Measurements from ENCODE around the gene TMEM44.
"Not testable (repeated sequence)": the region's sequence is repeated elsewhere in the genome, so short reads cannot be mapped to it uniquely, and the experiment has no call there.

TMEM44 gene

DNA sequence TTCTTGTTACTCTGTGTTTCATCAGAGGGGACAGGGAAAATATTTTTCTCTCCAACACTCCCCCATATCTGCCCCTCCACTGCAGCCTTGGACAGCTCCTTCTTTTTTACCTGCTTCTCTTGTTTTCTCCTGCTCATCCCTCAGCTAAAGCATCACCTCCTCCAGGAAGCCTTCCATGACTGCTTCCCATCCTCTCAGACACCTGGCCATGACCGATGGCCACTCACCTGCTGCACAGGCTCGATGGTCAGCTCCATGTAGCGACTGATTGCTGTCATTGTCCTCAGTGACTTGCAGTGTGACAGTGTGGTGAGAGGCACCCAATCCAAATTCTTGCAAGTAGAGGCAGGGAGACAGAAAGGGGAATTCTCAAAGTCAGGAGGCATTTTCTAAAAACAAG lies 22.5 kb downstream of the TMEM44 start:
- no peak for DNase-seq (ENCODE audit: low read depth, low spot score)

DNA sequence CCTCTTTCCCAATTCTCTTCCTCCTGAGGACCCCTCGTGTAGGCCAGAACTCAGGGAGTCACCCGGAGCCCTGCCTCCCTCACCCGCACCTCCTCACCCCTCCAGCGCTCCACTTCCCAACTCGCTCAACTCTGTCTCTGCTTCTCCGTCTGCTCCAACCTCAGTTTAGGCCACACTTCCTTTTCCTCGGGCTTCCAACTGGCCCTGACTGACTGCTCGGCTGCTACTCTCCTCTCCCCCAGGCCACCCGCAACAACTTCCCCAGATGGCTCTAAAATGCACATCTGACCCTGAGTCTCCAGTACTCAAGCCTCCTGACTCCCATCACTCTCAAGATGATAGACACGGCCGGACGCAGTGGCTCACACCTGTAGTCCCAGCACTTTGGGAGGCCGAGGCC lies 23.6 kb downstream of the TMEM44 start:
- no peak for DNase-seq (ENCODE audit: low read depth, low spot score)

DNA sequence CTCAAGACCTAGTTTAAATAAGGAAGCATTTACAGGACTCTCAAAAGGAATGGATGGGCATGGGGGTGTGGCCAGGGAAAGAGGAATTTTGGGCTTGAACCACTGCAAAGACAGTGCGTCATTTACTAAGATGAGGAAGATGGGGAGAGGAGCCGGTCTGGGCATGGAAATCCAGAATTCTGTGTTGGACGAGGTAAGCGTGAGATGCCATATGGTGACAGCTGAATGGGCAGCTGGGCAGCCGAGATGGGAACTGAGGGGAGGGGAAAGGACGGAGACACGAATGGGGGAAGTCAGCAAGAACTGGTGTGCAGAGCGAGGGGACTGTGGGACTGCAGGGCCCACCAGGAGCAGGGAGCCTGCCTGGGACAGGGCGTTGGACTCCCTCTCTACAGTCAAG lies 24.2 kb downstream of the TMEM44 start:
- no peak for DNase-seq (ENCODE audit: low read depth, low spot score)

DNA sequence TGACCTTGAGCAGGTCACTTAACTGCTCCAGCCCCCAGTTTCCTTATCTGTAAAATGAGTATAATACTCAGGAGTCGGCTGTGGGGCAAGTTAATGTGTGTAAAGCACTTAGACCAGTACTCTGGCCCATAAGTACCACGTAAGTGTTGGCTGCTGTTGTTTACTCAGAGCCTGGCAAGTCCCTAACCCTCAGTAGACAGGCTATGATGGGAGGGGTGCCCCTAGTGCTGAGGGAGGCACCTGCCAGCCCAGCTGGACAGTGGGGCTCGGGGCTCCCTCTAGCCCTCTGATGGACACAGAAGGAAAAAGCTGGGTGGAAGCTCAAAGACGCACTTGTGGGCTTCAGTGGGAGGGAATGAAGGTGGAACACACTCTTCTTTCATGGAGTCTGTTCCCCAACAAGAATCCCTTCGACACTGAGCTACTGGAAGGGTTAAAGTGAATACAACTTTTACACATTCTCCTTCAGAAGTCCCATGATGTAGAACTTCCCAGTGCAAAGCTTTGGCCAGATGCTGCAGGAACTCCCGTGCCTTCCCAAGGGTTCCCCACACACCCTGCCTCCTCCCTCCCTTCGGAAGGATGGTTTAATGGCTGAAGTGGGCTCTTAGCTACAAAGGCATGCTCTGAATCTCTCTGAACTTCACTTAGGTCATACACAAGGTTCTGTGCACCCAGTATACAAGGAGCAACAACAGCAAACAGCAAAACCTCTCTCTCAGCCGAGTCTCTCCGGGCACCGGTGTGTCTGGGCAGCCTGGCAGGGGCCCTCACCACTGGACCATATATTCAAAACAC lies 25.4 kb downstream of the TMEM44 start:
- DNase-seq (ENCODE audit: low read depth, low spot score): no peak

DNA sequence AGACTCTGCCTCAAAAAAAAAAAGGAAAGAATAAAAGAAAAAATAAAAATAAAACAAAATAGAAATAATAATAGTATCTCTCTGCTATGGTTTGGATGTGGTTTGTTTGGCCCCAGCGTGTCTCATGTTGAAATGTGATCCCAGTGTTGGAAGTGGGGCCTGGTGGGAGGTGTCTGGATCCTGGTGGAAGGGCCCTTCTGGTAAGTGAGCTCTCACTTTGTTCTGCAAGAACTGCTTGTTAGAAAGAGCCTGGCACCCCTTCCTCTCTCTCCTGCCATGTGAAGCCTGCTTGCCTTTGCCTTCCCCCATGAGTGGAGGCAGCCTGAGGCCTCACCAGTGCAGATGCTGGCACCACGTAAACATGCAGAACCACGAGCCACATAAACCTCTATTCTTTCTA lies 26.3 kb downstream of the TMEM44 start:
- no peak for DNase-seq (ENCODE audit: low read depth, low spot score)

DNA sequence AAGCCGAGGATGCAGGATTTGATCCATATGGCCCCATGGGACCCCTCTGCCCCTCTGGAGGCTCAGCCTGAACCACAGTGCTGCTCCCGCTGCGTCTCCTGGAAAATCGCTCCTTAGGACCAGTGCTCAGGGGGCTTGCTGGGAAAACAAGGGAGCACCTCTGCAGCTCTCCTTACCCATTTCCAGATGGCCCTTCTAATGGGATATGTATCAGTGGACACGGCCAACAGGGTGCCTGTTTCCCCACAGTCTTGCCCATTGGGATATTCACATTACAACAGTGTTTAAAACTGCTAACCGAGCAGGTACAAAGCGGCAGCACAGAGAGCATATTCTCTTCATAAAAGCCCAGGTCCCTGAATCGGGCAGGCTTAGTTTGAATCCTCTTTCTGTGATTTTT lies 27.1 kb downstream of the TMEM44 start:
- no peak for DNase-seq (ENCODE audit: low read depth, low spot score)

DNA sequence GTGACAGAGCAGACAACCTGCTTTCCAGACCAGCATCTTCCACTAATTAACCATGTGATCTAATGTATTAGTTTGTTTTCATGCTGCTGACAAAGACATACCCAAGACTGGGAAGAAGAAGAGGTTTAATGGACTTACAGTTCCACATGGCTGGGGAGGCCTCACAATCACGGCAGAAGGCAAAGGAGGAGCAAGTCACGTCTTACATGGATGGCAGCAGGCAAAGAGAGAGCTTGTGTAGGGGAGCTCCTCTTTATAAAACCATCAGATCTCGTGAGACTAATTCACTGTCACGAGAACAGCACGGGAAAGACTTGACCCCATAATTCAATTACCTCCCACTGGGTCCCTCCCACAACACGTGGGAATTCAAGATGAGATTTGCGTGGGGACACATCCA lies 27.9 kb downstream of the TMEM44 start:
- not testable (repeated sequence) for DNase-seq (ENCODE audit: low read depth, low spot score)

DNA sequence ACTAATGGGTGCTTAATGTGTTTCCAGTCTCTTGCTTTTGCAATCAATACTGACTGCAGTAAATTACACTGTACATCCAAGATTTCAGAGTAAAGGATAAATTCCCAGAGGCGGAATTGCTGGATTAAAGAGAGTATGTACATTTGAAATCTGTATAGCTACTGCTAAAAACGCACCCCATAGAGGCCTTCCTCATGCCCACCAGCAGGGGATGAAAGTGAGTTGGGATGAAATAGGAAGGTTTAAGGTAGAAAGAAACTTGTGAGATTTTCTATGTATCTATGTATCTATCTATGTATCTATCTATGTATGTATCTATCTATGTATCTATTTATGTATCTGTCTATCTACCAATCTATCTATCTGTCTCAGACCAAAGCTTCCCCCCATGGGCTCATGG lies 28.4 kb downstream of the TMEM44 start:
- no peak for DNase-seq (ENCODE audit: low read depth, low spot score)

DNA sequence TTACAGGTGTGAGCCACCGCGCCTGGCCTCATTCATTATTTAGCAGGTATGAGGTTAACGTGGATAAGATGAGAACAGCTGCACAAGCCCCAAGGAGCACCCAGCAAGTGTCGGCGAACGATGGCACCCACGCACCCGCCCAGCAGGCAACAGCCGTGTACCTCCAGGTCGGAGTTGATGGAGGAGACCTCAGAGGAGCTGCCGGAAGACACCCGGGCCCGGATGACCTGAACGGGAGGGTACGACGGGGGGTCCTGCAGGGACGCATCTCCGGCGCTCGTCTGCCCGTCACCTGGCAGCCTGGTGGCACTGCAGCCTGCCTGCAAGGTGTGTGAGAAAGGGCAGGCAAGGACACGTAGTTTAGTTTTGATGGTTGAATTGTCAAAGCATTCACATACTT lies 29.1 kb downstream of the TMEM44 start:
- no peak for DNase-seq (ENCODE audit: low read depth, low spot score)

DNA sequence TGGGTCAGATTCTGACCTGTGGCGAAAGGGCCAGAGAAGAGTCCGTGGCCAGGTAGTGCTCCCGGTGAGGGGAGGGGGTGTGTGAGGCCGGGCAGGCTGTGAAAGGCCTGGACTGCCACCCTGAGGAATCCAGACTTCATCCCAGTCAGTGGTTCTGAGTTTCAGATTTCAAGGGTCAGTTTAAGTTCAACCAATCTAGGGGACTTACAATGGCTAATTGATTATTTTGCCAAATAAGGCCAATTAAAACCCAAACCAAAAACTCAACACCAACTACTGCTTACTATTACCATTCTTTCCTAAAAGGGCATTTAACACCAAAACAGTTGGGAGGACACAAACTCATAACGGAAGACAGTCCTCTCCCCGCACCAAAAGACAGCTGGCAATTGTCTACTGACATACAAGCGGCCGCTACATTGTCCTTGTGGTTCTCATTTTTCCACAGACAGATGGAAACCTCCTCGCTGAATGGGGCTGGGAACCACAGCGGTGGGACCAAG lies 30.5 kb downstream of the TMEM44 start:
- no peak for DNase-seq (ENCODE audit: low read depth, low spot score)

DNA sequence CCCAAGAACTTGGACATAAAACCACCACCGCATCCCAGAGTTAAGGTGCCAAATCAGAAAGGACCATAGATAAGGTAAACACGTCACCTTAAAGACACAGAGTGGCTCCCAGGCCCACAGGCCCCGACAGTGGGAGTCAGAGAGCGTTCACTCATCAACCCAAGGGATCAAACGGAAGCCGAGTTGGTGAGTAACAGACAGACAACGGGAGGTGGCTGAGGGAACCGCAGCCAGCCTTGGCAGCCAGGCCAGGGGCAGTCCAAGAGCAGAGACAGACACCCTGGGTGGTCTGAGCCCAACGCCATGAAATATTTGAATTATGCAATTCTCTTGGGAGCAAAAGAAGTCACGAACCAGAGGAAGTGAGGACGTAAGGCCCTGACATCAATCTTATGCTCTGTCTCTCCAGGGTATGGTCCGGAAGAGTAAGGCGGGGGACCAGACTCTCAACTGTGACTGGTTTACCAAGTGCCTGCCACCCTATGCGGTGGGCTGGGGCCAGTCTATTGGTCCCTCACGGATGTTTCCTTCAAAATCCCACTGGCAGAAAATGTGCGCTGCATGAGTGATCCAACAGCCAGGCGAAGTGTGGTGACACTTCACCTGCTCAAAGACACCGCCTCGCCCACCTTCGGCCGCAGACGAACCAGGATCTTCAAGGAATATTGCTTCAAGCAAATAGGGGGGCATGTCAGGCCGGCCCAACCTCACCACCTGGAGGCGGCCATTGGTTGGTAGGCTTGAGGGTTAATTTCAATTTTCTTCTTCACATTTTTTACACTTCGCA lies 34.3 kb downstream of the TMEM44 start:
- peak; percentile 43 for DNase-seq (ENCODE audit: low read depth, low spot score)

DNA sequence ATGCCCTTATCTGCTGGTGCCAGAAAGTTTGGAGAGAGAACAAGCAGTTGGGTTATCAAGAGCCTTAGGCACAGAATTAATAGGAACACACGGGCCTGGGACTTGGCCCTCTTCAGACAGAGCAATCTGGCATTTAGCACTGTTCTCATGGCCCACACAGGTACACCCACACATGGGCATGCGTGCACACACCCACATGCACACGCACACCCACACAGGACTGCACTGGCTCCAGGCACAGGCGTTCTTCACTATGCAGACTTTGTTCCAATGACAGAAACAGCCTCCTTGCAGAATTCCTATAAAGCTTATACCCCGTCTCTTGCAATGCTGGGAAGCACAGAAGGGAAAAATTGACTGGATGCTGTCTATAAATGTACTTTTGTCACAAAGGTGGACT lies 36.3 kb downstream of the TMEM44 start:
- DNase-seq (ENCODE audit: low read depth, low spot score): no peak

DNA sequence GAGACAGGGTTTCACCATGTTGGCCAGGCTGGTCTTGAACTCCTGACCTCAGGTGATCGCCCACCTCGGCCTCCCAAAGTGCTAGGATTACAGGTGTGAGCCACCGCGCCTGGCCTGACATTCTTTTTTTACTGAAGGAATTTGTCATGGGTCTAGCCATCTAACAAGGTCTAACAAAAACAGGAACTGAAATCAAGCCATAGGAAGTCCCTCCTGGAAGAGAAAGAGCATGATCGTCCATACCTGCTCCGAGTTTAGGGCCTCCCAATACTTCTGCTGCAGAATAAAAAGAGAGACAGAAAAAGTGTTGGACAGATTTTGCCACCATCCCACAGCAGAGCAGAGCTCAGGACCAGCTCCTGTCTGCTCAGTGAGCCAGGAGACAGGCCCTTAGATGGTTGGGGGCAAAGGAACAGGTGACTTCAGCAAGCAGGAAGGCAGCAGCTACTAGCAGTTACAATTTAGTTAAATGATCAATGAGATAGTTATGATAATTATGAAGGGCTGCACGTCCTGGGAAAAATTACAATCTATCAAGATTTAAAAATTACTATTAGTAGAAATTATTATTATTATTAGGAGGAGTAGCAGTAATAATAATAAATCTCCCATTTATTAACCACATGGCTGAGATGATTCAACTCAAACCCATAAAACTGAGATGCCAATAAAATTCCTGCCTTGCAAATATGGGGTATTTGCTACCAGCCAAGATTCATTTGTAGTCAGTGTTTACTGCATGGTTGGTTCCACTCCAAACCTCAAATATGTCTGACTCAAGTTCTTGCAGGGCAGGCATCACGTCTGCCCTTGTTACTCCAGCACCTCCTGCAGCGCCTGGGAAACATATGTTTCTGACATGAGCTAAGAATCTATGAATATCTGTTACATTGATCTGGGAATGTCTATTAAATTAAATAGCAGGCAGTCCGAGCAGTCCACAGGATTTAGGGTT lies 40.1 kb downstream of the TMEM44 start:
- DNase-seq (ENCODE audit: low read depth, low spot score): no peak

DNA sequence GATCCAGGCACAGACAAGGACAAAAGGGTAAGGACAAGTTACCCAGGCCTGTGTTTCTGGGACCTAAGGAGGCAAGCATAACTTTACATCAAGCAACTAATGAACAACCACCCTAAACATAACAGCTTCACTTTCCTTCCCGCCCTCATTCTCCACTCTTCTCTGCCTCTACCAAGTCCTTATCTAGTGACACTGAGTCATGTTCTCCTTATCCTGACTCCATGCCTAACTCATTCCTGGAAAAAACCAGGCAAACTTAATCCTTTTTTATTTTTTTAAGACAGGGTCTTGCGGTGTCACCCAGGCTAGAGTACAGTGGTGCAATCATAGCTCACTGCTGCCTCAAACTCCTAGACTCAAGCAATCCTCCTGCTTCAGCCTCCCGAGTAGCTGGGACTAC lies 44.5 kb downstream of the TMEM44 start:
- no peak for DNase-seq (ENCODE audit: low read depth, low spot score)

DNA sequence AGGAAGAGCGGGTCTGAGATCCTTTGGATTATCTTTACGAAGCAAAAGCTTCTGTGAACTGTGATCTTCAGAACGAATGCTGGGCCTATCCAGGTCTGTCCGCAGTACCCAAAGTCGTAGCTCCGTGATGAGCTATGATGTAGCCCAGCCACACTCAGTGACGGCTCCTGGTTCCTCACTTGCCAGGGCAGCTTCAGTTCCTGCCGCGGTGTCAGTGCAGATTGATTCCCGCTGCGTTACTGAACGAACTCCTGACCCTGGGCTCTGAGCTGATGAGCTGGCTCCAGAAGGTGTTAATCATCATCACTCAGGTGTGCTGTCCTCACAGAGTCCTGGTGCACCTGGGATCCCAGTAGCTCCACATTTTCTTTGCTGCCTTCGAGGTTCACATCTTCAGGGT lies 45.0 kb downstream of the TMEM44 start:
- DNase-seq (ENCODE audit: low read depth, low spot score): no peak

DNA sequence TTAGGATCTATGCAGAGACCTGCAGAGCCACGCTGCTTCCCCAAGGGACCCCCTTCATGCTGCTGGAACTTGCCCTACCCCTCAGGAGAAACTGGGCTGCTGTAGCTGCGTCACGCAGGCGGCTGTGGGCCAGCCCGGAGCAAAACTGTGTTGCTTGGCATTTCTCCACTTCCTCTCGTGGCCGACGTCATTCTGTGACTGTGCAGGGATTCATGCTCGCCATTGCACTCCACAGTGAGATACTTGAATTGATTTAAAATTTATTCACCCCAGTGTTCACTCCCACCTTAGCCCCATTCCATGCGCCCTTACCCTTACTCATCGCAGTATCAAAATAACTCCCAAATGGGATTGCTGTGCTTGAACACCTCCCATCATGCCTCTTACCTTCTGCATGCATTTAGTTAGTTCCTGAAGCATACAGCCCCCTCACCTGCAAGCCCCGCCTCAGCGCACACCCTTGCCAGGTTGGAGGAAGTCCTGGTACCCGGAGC lies 45.7 kb downstream of the TMEM44 start:
- no peak for DNase-seq (ENCODE audit: low read depth, low spot score)

DNA sequence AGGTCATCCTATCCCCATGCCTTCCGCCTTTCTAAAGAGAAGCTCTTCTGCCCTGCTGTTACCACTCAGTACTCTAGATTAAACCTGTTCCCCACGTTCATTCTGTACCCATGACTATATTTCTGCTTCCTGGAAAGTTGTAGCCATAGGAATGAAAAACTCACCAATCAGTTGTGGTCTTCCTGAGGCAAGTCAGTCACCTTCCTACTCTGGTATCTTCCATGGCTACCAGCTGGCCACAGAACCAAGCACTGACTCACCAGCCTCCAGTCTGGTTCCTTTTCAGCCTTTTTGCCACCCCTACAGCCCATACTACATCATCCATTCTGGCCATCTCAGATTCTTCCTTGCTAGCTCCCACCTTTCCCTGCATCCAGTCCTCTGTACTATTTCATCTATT lies 46.4 kb downstream of the TMEM44 start:
- no peak for DNase-seq (ENCODE audit: low read depth, low spot score)

DNA sequence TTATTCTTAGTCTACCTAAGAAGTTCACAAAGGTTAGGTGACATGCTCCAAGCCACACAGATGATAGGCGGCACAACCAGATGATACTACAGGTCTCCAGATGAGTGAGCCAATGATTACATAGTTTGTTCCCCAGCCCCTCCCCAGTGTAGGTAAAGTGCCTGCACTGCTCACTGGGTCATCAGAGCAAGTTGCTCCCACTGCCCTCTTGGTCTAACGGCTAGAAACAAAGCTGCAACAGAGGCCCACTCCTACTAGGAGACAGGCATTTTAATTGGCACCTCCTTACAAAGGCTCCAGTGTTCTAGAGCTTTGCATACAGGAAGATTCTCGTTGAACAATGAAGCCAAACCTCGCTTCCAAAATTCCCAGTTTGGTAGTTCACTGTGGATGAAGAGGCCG lies 47.3 kb downstream of the TMEM44 start:
- no peak for DNase-seq (ENCODE audit: low read depth, low spot score)

DNA sequence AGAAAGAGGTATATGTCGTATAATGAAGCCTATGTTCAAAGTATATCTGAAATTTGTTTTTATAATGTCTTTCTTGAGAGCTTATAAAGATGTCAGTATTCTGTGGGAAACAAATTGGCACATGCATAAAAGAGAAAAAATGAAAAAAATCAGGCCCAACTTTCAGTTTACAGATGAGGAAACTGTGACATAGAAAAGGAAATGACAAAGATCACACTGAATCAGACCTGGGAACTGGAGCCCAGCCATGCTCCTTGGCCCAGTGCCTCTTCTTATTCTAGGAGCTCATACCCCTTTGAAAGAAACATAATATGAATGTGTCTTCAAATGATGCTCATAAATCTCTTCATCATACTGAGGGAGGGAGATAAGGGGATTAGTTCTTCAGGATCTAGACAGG lies 48.4 kb downstream of the TMEM44 start:
- no peak for DNase-seq (ENCODE audit: low read depth, low spot score)

DNA sequence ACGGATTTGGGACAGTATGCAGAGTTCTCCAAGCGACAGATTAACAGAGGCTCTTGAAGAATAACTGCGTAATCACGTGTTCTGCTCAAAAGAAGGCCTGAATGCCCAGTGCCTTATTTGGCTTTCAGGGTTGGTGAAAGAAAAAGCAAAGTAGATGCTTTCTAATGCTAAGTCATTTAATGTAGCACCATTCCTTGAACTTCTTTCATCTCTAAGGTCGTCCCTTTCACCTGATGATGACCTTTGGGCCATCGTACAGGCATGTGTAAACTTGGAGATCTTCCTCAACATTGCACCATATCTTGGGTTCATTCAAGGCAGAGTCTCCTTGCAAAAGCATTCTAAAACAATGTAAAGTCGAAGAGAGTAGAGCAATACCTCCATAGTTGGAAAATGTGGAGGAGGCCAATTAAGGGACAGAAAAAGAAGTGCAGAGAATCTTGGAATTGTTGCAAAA lies 48.9 kb downstream of the TMEM44 start:
- DNase-seq (ENCODE audit: low read depth, low spot score): no peak

DNA sequence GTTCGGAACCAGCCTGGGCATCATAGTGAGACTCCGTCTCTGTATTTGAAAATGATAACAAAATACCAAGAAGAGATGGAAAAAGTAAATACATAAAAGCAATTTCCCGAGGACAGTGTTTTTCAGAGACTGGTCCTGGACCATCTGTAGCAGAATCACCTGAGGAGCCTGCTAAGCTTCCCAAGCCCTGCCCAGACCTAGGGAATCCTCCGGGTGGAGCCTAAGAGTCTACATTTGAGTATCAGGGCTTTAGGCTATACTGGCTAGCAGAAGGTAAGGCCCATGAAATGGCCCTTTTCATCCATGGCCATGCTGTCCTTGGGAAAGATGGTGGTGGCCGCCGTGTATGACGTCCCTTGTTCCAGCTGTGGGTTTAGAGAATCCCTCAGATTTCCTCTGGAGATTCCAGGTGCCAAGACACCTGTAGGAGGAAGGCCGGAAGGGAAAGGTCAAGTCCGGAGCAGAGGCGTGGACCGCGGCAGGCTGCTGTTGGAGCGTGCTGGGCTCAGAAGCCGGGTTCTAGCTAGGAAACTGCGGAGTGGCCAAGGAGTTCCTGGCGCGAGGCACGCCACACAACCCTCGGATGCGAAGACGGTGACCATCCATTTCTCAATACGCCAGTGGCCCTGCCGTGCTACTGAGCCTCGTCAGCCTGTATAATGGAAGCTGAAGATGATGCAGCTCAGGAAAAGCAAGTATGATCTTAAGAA lies 50.9 kb downstream of the TMEM44 start:
- no peak for DNase-seq (ENCODE audit: low read depth, low spot score)
